Measurements from ENCODE around the gene SAFB2.
"Not testable (repeated sequence)": the region's sequence is repeated elsewhere in the genome, so short reads cannot be mapped to it uniquely, and the experiment has no call there.

The SAFB2 gene

DNA sequence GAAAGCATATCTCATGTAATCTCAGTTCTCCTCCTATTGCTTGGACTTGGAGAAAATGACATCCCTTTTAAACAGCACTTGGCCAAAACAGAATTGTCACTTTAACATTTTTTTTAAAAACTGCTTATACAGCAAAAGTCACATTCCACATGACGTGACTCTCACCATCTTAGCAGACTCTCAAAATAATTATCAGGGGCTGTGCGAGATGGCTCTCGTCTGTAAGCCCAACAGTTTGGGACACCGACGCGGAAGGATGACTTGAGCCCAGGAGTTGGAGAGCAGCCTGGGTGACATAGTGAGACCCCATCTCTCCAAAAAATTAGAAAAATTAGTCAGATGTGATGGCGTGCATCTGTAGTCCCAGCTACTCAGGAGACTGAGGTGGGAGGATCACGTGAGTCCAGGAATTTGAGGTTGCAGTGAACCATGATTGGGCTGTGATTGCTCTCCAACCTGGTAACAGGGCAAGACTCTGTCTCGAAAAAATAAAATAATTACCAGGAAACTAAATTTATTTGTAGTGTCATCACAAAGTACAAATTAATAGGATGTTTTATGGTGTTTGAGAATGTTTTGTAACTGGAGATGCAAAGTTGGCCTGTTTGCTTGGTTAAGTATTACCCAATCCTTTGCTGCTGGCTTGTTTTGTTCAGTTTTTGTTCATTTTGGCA is 9.1 kb upstream of the SAFB2 start:
- no peak for DNase-seq

DNA sequence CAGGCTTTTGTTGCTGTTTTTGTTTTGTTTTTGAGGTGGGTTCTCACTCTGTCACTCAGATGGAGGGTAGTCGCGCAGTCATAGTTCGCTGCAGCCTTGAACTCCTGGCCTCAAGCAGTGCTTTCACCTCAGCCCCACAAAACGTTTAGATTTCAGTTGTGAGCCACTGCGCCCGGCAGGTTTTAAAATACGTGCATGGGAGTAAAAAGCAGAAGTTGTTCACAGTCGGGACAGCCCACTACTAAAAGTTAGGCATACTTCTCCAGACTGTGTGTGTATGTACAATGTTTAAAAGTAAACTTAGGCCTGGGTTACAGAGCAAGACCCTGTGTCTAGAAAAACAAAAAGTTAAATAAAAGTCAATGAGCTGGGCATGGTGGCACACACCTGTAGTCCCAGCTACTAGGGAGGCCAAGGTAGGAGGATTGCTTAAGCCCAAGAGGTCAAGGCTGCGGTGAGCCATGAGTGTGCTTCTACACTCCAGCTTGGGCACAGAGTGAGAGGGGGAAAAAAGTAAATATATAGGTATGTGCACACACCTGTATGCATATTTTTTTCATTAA is 6.4 kb upstream of the SAFB2 start:
- no peak for DNase-seq

DNA sequence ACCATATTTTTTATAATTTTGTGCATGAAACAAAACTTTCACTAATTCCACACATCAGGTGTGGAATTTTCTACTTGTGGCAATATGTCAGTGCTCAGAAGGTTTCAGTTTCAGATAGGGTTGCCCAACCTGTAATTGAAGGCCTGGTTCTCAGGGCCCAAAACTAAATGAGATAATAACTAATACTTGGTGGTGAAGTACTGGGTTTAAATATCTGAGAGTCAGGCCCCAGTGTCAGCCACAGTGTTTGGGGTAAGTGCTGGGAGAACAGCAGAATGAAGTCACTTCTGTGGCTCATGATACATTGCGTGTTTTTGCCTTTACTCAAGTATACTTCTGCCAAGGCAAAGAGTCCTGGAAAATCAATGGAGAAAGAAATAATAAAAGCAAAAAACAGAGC is 5.9 kb upstream of the SAFB2 start:
- DNase-seq, result no peak

DNA sequence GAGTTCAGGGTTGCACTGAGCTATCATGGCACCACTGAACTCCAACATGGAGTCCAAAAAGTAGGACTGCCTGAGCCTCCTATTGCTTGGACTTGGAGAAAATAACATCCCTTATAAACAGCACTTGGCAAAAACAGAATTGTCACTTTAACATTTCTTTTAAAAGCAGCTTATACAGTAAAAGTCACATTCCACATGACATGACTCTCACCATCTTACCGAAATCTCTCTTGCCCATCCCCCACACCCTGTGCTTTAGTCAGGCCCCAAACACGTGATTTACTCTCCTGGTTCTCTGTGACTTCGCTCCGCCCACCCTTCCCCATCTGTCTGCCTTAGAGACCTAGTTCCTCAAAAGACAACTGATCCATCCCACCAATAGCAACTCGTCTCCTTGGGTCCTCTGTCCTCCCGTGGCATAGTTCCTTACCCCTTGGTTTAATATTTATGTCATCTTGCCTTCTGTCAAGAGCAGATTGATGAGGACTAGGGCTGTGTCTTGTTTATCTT is 4.9 kb upstream of the SAFB2 start:
- no peak for DNase-seq

DNA sequence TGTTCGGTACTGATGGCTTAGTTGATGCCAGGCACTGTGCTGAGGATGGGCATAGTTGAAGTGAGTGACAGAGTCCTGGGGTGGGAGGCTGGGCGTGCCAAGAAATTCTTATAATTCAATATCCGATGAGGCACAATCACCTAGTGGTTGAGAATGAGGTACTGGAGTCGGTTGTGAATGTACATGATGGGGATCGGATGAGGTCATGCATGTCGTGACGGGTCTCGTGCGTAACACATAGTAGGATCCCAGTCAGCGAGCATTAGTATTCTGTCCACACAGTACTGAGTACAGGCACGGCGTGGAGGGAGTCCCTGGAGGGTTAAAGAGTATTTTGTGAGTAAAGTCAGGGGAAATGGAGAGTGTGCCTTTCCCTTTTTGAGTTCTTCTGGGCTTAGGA is 3.1 kb upstream of the SAFB2 start:
- no peak for DNase-seq

DNA sequence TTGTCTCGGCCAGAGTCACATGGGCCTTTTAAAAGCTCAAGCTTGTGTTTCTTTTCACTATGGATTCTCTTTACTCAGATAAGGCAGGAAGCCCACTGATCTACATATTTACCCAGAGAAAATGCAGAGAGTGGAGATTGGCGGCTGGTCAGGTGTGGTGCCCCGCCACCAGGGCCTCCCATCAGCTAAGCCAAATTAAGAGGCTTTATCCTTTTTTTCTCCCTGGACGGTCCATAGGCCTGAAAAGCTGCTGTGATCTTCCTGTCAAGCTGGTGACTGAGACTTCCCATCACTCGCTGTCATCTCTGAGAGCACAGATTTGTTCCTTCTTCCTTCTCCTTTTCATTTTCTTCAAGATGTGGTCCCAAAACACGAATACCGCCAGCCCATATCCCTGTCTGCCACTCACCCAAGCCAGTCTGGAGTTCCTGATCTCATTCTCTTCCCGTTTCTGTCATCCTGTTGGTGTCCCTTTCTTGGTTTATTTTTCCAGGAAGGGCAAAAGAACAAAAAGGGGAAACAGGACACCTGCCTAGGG is 2.2 kb upstream of the SAFB2 start:
- no peak for DNase-seq

DNA sequence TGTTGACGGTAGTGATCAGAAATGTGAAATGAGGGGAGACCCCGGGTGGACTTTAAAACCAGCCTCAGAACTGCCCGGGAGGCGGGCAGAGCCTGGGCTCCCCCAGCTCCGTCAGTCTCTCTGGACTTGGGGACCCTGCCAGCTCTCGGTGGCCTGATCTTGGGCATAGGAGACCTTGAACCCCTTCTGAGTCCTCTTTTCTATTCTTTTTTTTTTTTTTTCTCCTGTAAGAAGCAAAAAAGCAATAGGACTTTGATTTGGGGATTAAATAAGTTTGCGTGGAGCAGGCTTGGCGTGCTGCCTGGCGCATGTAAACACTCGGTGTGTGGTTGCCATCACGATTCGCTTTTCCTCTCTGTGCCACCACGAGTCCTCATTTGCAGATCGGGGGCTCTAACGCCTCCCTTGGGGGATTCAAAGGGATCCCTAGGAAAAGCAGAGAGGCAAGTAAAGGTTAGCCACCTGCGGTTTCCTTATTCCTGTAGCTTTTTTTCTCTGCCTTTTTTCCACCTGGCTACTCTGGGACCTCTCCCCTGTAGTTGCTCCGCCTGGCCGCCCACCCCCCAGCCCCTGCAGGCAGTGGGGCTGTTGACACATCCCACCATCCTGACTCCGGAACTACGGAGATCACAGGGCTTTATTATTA is 1.6 kb upstream of the SAFB2 start:
- DNase-seq, result no peak

DNA sequence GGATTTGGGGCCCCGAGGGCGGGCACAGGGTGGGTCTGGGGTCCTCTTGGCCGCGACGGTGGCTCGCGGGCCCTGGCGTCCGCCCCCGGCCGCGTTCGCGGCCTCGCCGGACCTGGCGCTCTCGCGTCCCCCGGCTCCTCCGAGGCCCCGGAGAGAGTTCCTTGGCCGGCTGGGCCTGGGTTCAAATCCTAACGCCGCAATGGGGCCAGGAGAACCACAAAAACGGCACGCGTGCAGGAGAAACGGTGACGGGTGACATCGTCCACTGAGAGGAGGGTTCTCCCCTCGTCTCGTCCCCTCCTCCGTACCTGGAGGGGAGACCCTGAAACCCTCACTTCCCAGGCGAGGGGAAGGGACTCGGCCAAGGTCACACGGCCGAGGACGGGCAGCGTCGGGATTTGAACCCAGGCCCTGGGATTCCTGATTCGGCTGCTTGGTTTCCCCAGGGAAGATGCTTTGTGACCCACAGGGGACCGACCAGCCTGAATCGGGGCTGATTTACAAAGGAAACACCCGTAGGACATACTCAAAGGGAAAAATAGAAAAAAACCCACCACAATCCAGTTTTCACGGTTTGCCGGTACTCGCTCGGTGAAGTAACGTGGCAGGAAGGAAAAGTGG is 931 bp upstream of the SAFB2 start:
- DNase-seq, result no peak

DNA sequence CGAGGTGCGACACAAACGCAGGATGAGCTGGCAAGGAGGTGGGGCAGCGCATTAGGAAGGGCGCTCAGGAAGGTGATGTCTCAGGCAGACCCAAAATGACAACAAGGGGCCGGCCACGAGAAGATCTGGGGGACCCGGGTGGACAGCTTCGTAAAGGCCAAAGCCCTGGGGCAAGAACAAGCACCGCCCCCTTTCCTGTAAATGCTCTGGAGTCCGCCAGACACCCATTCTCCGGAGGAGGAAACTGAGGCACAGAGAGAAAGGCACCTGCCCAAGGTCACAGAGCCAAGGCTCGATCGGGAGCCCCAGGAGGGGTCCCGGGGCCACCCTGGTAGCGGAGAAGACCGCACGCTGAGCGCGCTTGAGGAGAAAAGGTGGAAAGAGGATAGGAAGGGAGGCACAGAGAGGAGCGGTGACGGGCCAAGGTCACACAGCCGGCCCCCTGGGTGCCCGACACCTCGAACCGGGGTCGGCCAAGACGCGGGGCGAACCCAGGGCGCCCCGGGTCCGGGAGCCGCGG is 571 bp downstream of the SAFB2 start:
- DNase-seq, result no peak

DNA sequence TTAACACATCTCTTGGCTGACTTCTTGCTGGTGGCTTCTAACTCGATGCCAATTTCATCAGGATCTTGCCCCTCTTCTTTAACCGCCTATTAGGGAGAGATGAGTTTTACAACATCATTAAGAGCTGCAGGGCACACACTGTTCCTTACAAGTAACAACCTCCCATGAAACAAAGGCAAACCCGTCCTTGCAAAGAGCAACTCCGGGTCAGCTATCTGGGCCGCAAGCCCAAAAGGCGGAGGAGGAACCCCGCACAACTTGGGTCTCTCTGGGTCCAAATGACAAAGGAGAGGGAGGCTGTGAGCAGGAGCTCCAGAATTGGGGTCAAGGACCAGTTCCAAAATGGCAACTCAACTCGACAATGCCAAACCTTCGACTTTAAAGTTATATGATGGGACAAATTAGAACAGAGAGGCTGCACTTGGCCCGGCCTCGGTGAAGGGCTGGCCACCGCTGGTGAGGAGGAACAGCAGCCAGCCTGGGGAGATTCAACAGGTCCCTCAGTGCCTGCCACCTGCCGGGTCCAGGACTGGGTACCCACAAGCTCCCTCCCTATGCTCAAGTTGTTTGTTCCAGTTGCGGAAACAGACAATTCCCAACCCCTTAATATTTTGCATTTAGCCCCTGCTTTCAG is 1.1 kb downstream of the SAFB2 start:
- no peak for DNase-seq

DNA sequence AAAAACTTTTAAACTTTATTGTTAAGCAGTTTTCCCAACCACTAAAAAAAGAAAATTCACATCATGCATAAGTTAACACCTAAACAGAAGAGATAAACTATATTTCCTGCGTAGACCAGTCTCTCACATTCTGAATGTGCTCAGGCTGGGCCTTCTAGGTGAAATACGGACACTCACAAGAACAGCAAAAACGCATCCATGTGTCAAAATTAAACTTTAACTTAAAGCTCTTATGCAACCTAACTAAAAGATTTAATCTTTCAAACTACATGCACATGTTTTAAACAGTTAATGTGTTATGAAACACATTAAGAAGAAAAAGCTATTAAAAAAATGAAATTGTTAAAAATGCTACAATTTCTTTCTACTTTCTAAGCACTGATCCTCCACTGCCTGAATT is 2.6 kb downstream of the SAFB2 start:
- DNase-seq, result no peak

DNA sequence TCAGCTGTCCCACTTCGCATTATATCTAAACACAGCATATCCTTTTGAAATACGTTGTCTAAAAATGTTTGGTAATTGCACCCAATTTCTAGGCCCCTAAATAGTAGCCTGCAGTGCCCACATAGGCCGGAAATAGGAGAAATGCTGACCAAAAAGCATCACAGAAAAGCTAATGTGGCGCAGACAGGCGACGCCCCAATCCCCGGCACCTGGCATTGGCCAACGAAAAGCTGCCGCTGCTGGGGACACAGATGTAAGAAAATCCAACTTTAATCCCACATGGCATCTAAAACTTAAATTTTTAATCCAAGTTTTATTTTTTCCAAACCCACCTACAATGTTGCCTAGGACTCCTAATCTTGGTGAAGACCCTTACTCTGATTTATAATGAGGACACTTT is 4.0 kb downstream of the SAFB2 start:
- no peak for DNase-seq

DNA sequence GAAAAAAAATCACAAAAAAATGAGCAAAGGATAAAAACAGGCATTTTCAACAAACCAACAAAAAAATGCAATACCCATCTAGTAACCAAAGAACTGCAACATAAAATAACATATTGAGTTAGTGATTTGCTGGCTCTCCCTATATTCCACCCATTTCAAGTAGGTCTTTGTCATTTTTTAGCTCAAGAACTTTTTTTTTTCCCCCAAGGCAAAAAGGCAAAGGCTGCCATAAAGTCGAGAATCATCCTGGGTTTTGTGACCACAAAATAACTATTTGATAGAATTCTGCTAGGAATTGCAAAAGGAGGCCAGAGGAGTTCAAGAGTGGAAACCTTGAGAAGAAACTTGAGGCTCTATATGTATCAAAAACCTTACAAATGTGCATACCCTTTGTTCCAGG is 5.5 kb downstream of the SAFB2 start:
- DNase-seq, result no peak

DNA sequence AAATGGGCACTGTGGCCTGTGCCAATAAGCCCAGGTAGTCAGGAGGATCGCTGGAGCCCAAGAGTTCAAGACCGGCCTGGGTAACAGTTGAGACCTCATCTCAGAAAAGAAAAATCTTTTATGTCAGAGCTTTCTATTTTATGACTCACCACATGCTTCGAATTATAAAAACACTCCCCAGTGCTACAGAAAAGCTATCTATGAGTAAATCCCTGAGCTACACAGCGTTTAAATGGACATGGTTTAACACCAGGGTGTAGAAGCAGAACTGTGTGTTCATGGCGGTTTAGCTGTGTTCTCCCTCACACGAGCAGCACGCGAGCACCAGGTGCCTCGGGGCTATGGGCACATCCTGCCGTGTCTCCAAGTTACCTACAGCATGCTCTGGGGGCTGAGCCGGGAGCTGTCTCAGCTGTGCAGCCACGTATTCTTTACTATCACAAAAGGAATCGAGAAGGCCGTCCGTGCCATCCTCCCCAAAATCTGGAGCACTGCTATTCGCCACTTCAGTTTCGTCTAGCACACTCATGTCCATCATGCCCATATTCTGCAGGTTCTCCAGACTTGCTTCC is 6.7 kb downstream of the SAFB2 start:
- no peak for DNase-seq

DNA sequence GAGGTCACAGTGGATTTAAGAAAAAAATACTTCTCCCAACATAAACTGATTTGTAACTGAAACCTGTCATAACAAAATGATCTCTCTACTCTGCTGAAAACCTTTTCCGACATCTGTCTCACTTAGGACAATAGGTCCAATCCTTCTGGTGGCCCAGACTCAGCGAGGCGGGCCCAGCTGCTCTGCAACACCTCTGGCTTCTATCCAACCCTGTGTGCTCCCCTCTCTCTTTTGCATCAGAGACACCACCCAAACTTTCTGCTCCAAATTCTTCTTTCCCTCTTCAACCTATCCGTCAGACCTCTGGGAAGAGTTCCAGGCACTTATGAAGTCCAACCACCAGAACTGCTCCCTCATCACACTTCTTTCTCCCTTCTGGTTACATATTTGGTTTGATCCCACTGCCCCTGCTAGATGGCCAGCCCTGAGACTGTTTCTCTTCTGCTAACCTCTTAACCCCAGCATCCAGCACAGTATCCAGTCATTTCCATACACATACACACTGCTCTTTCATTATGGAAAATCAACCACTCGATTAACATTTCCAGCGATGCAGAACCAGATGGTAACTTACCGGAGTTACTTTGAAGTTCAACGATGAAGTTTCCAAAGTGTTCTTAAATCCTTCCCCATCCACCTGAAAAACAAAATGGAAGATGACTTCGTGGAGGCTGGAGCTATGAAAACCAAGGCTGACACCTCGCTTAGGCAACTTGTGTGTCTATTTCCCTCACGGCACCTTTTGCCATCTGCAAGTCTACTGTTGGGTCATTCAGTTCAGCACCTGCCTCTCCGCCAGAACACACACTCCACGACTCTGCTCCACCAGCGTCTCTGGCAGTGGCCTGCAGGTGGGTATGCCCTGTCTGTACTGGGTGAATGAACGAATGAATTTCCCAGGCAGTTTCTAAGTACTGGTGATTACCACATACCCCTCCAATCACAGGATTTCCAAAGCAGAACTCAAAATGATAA is 9.4 kb downstream of the SAFB2 start:
- DNase-seq, result no peak

DNA sequence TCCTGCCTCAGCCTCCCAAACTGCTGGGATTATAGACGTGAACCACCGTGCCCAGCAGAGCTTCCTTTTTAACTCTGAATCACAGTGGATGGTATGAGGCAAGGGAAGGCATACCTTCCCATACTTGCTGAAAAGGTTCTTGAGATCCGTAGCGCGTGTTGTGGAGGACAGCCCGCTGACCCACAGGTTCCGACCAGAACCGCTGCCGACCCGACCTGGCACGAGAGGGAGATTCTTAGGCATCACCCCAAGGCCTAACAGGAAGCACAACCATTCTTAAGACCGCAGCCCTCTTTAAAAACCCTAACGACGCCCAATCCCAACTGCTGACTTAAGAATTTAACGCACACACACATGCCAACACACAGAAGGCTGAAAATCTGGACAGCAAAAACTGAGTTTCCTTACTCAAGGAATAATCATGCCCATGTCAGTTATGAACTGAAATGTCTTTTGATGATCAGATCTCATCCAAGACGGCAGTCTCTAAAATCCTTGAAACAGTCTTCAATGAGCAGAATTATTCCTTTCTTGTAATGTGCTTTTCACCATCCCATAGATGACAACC is 12.6 kb downstream of the SAFB2 start:
- no peak for DNase-seq

DNA sequence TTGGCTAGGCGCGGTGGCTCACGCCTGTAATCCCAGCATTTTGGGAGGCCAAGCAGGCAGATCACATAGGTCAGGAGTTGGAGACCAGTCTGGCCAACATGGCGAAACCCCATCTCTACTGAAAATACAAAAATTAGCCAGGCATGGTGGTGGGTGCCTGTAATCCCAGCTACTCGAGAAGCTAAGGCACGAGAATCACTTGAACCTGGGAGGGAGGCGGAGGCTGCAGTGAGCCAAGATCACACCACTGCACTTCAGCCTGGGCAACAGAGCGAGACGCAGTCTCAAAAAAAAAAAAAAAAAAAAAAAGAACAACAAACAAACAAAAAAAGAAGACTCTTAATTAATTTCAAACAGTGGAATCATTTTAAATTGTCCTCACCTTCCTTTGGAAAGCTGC is 13.8 kb downstream of the SAFB2 start:
- not testable (repeated sequence) for DNase-seq

DNA sequence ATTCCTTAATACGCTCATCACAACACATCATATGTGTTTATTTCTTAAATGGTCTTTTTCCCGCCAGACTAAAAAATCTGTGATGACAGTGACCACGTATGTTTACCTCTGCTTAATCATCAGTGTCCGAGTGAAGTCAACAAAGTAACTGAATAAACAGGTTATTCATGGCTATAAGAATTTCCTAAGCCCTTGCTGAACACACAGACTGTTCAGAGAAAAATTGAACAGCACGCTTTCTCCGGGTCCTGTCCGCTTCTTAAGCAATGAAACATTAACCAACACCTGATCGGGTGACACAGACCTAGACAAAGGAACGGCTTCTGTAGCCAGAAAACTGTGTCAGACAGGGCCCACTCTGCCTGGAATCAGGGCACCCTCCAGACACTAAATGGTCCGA is 14.3 kb downstream of the SAFB2 start:
- DNase-seq, result no peak

DNA sequence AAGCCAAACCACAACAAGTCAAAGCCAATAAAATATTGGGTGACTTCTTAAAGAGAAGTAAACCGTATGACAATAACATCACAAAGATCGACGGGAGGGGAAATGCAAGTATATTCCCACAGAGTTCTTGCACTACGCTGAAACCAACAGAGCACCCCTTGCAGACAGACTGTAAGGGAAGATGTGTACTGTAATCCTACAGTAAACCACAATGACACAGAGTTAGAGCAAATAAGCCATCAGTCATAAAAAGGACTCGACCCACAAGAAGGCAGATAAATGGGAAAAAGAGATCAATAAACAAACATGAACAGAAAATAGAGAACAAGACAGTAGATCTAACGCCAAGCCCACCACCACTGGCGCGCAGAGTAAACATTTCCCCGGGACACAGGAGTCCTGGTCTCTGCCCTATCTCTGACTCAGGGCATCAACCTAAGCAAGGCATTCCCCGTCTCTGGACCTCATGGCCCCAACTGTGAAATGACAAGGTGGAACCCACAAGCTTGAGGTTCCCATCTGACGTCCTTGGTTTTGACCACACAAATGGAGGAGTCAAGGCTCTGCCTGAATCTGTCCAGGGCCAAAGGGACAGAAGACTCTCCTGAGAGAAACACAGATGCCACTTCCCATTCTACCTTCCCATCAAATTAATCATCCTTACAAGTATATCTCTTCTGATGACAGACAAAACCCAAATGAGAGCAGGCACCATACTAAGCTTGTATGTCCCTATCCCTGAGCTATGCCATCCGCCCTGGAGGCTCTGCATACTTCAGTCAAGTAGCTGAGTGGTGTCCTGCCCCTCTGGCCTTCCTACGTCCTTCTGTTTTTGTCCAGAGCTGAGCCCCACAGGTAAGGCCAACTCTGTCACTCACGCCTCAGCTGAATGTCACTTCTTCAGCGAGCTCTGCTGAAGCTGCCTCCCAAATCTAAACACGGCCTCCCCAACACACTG is 15.0 kb downstream of the SAFB2 start:
- DNase-seq, result no peak

DNA sequence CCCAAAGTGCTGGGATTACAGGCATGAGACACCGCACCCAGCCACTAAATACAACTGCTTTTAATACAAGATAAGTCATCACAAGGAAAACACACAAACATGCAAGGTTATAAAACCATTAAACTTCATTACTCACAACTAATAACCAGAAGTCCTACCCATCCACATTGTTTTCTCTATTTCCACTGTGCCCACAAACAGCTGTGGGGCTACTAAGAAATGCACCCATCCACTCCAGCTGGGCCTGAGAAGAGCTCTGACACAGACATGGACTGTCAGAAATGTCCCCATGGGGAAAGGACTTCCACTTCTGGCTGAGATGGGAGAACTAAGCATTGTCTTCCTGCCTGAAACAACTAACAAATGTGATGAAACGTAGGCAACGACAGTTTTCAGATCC is 17.2 kb downstream of the SAFB2 start:
- no peak for DNase-seq

Measured in NCI-H748 treated with DMSO at 0.1 percent for 48 hours (cell line).